ENCODE results near the gene SSUH2. TPM values are rescaled to one million over a fixed set of nuclear protein-coding genes. Genes with fewer than 3 reads are reported as not detected.

SSUH2 gene
- total RNA-seq, 2 experiments from 2014 or later: 0.16 TPM; not detected in 1

DNA sequence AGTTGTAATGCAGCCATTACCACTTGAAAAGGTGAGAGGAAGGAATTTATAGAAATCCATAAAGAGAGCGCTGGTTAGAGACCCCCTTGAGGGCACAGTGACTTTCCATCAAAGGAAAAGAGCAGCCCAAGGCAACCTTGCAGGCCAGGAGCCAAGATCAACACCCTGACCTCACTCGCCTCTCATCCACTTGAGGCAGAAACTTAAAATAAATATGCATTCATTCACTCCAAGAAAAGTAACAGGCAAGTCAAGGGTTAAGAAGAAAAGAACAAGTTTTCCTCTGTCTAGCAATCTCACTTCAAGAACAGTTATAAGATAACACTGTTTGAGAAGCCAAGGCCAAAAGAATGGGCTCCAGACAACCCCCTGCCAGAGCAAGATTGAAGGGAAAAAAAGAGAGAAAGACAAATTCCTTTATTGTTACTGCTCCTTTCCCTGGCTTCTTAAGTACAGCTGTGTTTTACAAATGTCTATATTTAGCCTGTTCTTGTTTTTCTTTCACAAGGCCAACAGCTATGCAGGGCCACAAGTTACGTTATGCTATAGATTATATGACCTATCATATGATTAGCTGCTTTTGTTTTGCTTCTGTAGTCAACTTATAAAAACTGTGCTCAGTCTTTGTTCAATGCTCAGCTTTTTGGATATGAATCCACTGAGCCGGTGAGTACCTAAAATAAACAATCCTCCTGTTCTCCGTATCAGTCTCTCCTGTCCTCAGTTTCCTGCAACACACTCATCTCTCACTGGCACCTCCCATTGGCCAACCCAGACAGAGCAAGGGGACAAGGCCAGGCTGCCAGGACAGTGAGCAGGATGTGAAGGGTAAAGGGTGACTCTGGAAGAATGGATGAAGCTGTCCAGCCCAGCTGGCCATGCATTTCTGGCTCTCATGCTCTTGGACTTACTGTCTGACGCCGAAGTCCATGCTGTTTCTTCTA is 15.8 kb upstream of the SSUH2 start:
- POLR2A ChIA-PET: no interaction called here

DNA sequence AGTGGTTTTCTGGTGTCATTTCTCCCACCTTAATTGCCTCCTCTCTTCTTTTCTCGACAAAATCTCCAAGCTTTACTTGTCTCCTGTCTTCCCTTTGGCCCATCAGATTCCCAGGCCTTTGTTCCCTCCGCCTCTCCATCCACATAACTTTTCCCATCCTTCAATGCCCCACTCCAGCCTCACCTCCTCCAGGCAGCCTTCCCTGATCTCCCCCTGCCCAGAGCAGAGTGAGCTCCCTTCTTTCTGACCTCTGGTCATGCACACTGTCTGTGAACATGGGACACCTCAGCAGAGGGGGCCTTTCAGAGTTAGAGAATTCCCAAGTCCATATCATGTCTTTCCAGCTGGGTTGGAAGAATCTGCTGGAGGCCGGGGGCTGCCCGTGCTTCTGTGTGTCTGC is 14.6 kb upstream of the SSUH2 start:
- BruUV-seq (replicated peaks): no TSS peak

More for the DNA sequence above, 15.8 kb upstream of the SSUH2 start:
- H3K4me2 ChIP-seq (ENCODE audit: low read length): 0 out of 2 replicates have a peak overlapping the region, but pooled peaks have one; percentile 19
- H3K4me1 ChIP-seq (ENCODE audit: insufficient read depth, low read length, poor library complexity, severe bottlenecking): peaks cover 43% of the 10 kb centered on the region
- no peak overlapping the region for H3K27ac ChIP-seq (ENCODE audit: low read depth, low read length, poor library complexity, severe bottlenecking)
- CTCF ChIA-PET (ENCODE audit: unreplicated experiment): no interaction called here
- H3K9me2 ChIP-seq (ENCODE audit: insufficient read depth, low read length): no peaks in the 10 kb centered on the region
- H3K79me2 ChIP-seq (ENCODE audit: insufficient read depth, low read depth, low read length): no peaks in the 10 kb centered on the region
- intact Hi-C loops (cut with micrococcal nuclease; ENCODE audit: unreplicated experiment): no loop called here
- no TSS peak for BruUV-seq (replicated peaks)
- H2AFZ ChIP-seq (ENCODE audit: low read length): no peak overlapping the region
- H4K20me1 ChIP-seq (ENCODE audit: insufficient read depth, low read length): no peaks in the 10 kb centered on the region
- no peaks in the 10 kb centered on the region for H3K9me3 ChIP-seq (ENCODE audit: low read length)
- no peak for DNase-seq (ENCODE audit: low spot score)
- TF ChIP-seq, protein P1, sequence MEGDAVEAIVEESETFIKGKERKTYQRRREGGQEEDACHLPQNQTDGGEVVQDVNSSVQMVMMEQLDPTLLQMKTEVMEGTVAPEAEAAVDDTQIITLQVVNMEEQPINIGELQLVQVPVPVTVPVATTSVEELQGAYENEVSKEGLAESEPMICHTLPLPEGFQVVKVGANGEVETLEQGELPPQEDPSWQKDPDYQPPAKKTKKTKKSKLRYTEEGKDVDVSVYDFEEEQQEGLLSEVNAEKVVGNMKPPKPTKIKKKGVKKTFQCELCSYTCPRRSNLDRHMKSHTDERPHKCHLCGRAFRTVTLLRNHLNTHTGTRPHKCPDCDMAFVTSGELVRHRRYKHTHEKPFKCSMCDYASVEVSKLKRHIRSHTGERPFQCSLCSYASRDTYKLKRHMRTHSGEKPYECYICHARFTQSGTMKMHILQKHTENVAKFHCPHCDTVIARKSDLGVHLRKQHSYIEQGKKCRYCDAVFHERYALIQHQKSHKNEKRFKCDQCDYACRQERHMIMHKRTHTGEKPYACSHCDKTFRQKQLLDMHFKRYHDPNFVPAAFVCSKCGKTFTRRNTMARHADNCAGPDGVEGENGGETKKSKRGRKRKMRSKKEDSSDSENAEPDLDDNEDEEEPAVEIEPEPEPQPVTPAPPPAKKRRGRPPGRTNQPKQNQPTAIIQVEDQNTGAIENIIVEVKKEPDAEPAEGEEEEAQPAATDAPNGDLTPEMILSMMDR (conservative IDR thresholded peaks at IDR 0.05; ENCODE audit: low read length): no peak
- no peak for TF ChIP-seq EZH2phosphoT487 (IDR thresholded peaks at IDR 0.05; ENCODE audit: borderline replicate concordance, low read depth, low read length)
- no peak overlapping the region for H3K4me3 ChIP-seq (ENCODE audit: low read depth, low read length, poor library complexity, severe bottlenecking)
- no peaks in the 10 kb centered on the region for H3K36me3 ChIP-seq (ENCODE audit: insufficient read depth, low read length)

More for the DNA sequence above, 14.6 kb upstream of the SSUH2 start:
- Histone ChIP-seq H3K27ac (ENCODE audit: low read depth, low read length, poor library complexity, severe bottlenecking) (peak overlapping the region; percentile 69), H4K20me1 (ENCODE audit: insufficient read depth, low read length) (no peaks in the 10 kb centered on the region), H2AFZ (ENCODE audit: low read length) (no peak overlapping the region), H3K79me2 (ENCODE audit: insufficient read depth, low read depth, low read length) (no peaks in the 10 kb centered on the region), H3K4me3 (ENCODE audit: low read depth, low read length, poor library complexity, severe bottlenecking) (no peak overlapping the region), H3K4me1 (ENCODE audit: insufficient read depth, low read length, poor library complexity, severe bottlenecking) (peaks cover 39% of the 10 kb centered on the region), H3K4me2 (ENCODE audit: low read length) (peak overlapping the region; percentile 43; the same call in 1 of the 2 replicates), H3K9me3 (ENCODE audit: low read length) (no peaks in the 10 kb centered on the region), H3K36me3 (ENCODE audit: insufficient read depth, low read length) (no peaks in the 10 kb centered on the region), H3K9me2 (ENCODE audit: insufficient read depth, low read length) (no peaks in the 10 kb centered on the region)
- ChIA-PET POLR2A (no interaction called here), CTCF (ENCODE audit: unreplicated experiment) (no interaction called here)
- DNase-seq (ENCODE audit: low spot score): no peak
- intact Hi-C loops (cut with micrococcal nuclease; ENCODE audit: unreplicated experiment): no loop called here
- TF ChIP-seq EZH2phosphoT487 (IDR thresholded peaks at IDR 0.05; ENCODE audit: borderline replicate concordance, low read depth, low read length): no peak
- TF ChIP-seq, protein P1 (conservative IDR thresholded peaks at IDR 0.05; ENCODE audit: low read length): no peak

All from OCI-LY7 (cell line).